Osteoblast (primary cell): ENCODE data around the gene TNIP2. TPM values are rescaled to one million over a fixed set of nuclear protein-coding genes. Genes with fewer than 3 reads are reported as not detected.

Source experiments
- DNase-seq: peaks from one replicate; pipeline ENCODE4 v3.0.0; 2011; ENCODE audit warnings: low spot score, mixed read lengths; ENCODE audit not compliant: insufficient read length; ENCODE audit errors: missing footprints
- H2AFZ ChIP-seq: 2 replicates; pipeline ENCODE4 v1.6.0; 2011; ENCODE audit warnings: mild to moderate bottlenecking, low read length
- H3K27ac ChIP-seq: 2 replicates; pipeline ENCODE4 v1.5.1; 2011; ENCODE audit warnings: mild to moderate bottlenecking, low read depth, low read length, moderate library complexity
- H3K27me3 ChIP-seq: 2 replicates; pipeline ENCODE4 v1.6.0; 2012; ENCODE audit warnings: mild to moderate bottlenecking, control low read depth, inconsistent platforms, low read length, moderate library complexity; ENCODE audit not compliant: insufficient read depth
- H3K36me3 ChIP-seq: 2 replicates; pipeline ENCODE4 v1.5.1; 2011; ENCODE audit warnings: mild to moderate bottlenecking, low read length, control low read depth, moderate library complexity; ENCODE audit not compliant: insufficient read depth
- H3K4me1 ChIP-seq: 2 replicates; pipeline ENCODE4 v1.5.1; 2011; ENCODE audit warnings: mild to moderate bottlenecking, low read length, control low read depth, moderate library complexity; ENCODE audit not compliant: insufficient read depth
- H3K4me2 ChIP-seq: 2 replicates; pipeline ENCODE4 v1.6.0; 2011; ENCODE audit warnings: mild to moderate bottlenecking, low read length; ENCODE audit not compliant: insufficient read depth
- H3K4me3 ChIP-seq: fragments of 200-600 bp; sonication (generic); 3 replicates; pipeline ENCODE4 v1.5.1; 2012; ENCODE audit warnings: mild to moderate bottlenecking, low read length, inconsistent platforms; ENCODE audit not compliant: insufficient read depth
- H3K79me2 ChIP-seq: 2 replicates; pipeline ENCODE4 v1.6.0; 2012; ENCODE audit warnings: mild to moderate bottlenecking, low read length, control low read depth, inconsistent platforms; ENCODE audit not compliant: insufficient read depth
- H3K9me3 ChIP-seq: 2 replicates; pipeline ENCODE4 v1.5.1; 2011; ENCODE audit warnings: low read depth, low read length, control low read depth
- H4K20me1 ChIP-seq: 2 replicates; pipeline ENCODE4 v1.6.0; 2012; ENCODE audit warnings: mild to moderate bottlenecking, low read length, control low read depth; ENCODE audit not compliant: insufficient read depth
- total RNA-seq: library from RNA; depleted of rRNA; stranded (reverse); fragments of >200 nt; gene quantifications from 2 replicates; pipeline ENCODE4 v1.2.3, GENCODE V29; 2012
- TF ChIP-seq, protein P1 (sequence below): IDR thresholded peaks from 2 replicates; pipeline ENCODE4 v1.5.1; 2011; ENCODE audit warnings: mild to moderate bottlenecking, low read depth, low read length, moderate library complexity; ENCODE audit errors: extremely low read depth

The TNIP2 gene
- total RNA-seq, 1 donor: 44.9 TPM

DNA sequence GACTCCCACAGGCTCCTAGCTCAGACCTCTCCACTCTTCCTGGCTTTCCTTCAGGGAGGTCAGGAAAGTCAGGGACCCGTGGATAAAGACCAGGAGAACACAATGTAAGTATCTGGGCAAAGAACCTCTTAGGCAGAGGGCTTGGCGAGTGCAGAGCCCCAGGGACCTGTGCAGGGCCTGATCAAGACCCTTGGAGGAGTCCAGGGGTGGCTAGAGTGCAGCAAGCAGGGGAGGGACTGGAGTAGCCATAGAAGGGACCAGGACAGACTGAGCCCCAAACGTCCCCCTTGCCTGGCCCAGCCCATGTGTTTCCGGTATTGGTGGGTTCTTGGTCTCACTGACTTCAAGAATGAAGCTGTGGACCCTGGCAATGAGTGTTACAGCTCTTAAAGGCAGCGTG lies 5.9 kb upstream of the TNIP2 start:
- Histone ChIP-seq H3K4me1 (peaks cover 3% of the 10 kb centered on the region), H2AFZ (no peak overlapping the region), H3K27me3 (no peaks in the 10 kb centered on the region), H3K4me3 (no peak overlapping the region), H3K9me3 (no peaks in the 10 kb centered on the region), H4K20me1 (no peaks in the 10 kb centered on the region), H3K27ac (no peak overlapping the region), H3K36me3 (no peaks in the 10 kb centered on the region), H3K79me2 (no peaks in the 10 kb centered on the region), H3K4me2 (no peak overlapping the region)
- peak; percentile 38 for DNase-seq
- TF ChIP-seq, protein P1, sequence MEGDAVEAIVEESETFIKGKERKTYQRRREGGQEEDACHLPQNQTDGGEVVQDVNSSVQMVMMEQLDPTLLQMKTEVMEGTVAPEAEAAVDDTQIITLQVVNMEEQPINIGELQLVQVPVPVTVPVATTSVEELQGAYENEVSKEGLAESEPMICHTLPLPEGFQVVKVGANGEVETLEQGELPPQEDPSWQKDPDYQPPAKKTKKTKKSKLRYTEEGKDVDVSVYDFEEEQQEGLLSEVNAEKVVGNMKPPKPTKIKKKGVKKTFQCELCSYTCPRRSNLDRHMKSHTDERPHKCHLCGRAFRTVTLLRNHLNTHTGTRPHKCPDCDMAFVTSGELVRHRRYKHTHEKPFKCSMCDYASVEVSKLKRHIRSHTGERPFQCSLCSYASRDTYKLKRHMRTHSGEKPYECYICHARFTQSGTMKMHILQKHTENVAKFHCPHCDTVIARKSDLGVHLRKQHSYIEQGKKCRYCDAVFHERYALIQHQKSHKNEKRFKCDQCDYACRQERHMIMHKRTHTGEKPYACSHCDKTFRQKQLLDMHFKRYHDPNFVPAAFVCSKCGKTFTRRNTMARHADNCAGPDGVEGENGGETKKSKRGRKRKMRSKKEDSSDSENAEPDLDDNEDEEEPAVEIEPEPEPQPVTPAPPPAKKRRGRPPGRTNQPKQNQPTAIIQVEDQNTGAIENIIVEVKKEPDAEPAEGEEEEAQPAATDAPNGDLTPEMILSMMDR: no peak

DNA sequence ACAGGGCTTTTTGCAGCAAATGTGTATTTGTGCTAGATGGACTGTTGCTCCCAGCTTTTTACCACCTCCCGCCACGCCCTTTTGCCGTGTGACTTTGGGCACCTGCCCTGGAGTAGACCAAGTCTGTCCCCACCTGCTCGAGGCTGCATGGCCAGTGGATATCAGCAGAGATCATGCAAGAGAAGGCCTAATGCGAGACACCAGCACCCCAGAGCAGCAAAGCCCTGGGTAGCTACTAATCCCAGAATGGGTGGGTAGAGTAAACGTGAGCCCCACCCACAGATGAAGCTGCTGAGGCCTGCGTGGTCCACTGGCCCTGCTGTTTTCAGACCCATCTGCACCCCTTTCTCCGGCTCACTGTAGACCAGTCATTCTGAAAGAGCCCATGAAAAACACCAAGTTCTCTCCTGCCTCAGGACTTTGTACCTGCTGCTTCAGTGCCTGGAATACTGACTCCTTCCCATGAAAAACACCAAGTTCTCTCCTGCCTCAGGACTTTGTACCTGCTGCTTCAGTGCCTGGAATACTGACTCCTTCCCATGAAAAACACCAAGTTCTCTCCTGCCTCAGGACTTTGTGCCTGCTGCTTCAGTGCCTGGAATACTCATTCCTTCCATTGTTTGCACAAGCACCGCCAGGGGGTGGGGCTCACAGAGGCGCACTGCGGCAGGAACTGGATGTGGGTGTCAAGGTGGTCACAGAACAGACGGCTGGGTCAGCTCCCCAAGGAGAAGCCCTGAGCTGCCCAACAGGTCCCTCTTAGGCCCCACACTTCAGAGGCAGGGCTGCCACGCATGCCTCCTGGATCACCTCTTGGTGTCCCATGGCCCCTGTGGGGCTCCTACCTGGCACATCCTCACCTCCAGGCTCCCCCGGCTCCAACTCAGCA lies 5.1 kb upstream of the TNIP2 start:
- Histone ChIP-seq H3K4me3 (no peak overlapping the region), H3K27me3 (no peaks in the 10 kb centered on the region), H4K20me1 (no peaks in the 10 kb centered on the region), H3K36me3 (no peaks in the 10 kb centered on the region), H3K79me2 (no peaks in the 10 kb centered on the region), H3K4me1 (peaks cover 3% of the 10 kb centered on the region), H3K27ac (no peak overlapping the region), H3K9me3 (no peaks in the 10 kb centered on the region), H3K4me2 (no peak overlapping the region), H2AFZ (no peak overlapping the region)
- DNase-seq: peak; percentile 72
- TF ChIP-seq, protein P1: no peak

DNA sequence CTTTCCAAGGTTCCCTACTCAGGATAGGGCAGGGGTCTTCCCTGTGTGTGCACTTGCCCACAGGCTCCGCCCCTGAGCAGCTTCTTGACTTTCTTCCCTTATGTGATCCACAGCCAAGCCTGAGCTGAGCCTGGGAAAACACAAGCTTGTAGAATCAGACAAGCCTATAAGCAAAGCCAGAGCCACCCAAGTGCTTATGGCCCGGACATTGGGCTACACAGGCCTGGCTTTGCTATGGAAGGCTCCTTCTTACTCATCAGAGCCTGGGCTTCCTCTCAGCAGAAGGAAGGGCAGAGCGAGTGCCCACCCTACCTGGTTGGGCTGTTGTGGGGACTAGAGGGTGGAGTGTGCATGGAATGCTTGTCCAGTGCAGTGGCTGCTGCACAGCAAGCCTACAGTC lies 1.3 kb upstream of the TNIP2 start:
- peak; percentile 66 for DNase-seq
- Histone ChIP-seq H3K79me2 (peaks cover 30% of the 10 kb centered on the region), H3K27me3 (no peaks in the 10 kb centered on the region), H2AFZ (no peak overlapping the region), H3K4me3 (no peak overlapping the region), H4K20me1 (peaks cover 15% of the 10 kb centered on the region), H3K4me1 (peaks cover 4% of the 10 kb centered on the region), H3K4me2 (no peak overlapping the region), H3K36me3 (no peaks in the 10 kb centered on the region), H3K27ac (no peak overlapping the region), H3K9me3 (no peaks in the 10 kb centered on the region)
- TF ChIP-seq, protein P1: no peak

DNA sequence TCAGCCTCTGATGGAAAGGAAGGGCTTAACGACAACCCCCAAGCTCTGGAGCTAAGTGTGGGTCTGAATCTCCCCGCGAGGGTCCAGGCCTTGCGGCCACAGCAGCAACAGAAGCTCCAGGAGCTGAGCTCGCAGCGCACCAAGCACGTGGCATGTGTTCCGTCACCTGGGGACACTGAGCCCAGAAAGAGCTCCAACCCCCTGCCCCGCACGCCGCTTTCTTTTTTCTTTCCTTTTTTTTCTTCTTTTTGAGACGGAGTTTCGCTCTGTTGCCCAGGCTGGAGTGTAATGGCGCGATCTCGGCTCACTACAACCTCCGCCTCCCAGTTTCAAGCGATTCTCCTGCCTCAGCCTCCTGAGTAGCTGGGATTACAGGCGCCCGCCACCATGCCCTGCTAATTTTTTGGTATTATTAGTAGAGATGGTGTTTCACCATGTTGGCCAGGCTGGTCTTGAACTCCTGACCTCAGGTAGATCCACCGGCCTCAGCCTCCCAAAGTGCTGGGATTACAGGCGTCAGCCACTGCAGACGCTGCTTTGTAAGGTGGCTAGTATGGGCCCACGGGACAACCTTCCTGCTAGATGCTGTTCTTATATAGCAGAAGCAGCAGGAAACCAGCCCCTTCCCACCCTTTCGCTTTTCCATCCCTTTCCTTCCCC lies 685 bp upstream of the TNIP2 start:
- H2AFZ ChIP-seq: peak overlapping the region; percentile 81

More for the DNA sequence above, 685 bp upstream of the TNIP2 start:
- H3K27me3 ChIP-seq: no peaks in the 10 kb centered on the region
- peak overlapping the region; percentile 76 for H3K4me2 ChIP-seq
- TF ChIP-seq, protein P1: no peak
- H3K9me3 ChIP-seq: no peaks in the 10 kb centered on the region
- no peaks in the 10 kb centered on the region for H3K36me3 ChIP-seq
- no peak for DNase-seq
- H3K4me3 ChIP-seq: peak overlapping the region; percentile 56
- peaks cover 20% of the 10 kb centered on the region for H4K20me1 ChIP-seq
- peaks cover 4% of the 10 kb centered on the region for H3K4me1 ChIP-seq
- H3K27ac ChIP-seq: no peak overlapping the region
- peaks cover 35% of the 10 kb centered on the region for H3K79me2 ChIP-seq
